Measurements from ENCODE around the gene GSTA4. TPM values are rescaled to one million over a fixed set of nuclear protein-coding genes. Genes with fewer than 3 reads are reported as not detected.
A peak's percentile ranks its signal among the peaks of the same experiment; 100 is the strongest.
"Not testable (repeated sequence)": the region's sequence is repeated elsewhere in the genome, so short reads cannot be mapped to it uniquely, and the experiment has no call there.

The GSTA4 gene, protein sequence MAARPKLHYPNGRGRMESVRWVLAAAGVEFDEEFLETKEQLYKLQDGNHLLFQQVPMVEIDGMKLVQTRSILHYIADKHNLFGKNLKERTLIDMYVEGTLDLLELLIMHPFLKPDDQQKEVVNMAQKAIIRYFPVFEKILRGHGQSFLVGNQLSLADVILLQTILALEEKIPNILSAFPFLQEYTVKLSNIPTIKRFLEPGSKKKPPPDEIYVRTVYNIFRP
- polyA plus RNA-seq (2011; rRNA removed) (20.9 and 35.1 TPM in 2 replicates), polyA minus RNA-seq (2011; rRNA and poly(A)+ RNA removed) (3.6 and 3.9 TPM in 2 replicates)

DNA sequence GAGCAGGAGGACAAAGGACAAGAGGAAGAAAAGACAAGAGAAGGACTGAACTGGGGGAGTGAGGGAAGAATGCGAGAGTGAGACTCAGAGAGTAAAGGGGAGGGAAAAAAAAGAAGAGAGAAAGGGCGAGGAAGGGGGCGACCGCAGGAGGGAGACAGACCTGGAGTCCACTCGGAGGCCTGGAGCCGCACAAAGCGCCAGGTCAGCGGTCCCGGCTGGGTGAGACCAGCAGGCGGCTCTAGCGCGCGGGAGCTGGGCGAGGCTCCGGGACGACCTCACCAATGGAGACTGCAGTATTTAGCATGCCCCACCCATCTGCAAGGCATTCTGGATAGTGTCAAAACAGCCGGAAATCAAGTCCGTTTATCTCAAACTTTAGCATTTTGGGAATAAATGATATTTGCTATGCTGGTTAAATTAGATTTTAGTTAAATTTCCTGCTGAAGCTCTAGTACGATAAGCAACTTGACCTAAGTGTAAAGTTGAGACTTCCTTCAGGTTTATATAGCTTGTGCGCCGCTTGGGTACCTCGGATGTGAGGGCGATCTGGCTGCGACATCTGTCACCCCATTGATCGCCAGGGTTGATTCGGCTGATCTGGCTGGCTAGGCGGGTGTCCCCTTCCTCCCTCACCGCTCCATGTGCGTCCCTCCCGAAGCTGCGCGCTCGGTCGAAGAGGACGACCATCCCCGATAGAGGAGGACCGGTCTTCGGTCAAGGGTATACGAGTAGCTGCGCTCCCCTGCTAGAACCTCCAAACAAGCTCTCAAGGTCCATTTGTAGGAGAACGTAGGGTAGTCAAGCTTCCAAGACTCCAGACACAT, at the start of gene GSTA4:
GSTA4 (minus strand) TSS at position 196 of the 824 bp plus-strand sequence. CDS start 1,041 bp downstream, outside the sequence.
- not testable (repeated sequence) for H3K27me3 ChIP-seq (ENCODE audit: control insufficient read depth, insufficient read depth, low read length); H3K36me3 ChIP-seq (ENCODE audit: control insufficient read depth, insufficient read depth, low read length)
- H3K4me3 ChIP-seq (ENCODE audit: low read depth, low read length) = peak within 1 kb of the TSS; percentile 60
- TF ChIP-seq, protein P1, sequence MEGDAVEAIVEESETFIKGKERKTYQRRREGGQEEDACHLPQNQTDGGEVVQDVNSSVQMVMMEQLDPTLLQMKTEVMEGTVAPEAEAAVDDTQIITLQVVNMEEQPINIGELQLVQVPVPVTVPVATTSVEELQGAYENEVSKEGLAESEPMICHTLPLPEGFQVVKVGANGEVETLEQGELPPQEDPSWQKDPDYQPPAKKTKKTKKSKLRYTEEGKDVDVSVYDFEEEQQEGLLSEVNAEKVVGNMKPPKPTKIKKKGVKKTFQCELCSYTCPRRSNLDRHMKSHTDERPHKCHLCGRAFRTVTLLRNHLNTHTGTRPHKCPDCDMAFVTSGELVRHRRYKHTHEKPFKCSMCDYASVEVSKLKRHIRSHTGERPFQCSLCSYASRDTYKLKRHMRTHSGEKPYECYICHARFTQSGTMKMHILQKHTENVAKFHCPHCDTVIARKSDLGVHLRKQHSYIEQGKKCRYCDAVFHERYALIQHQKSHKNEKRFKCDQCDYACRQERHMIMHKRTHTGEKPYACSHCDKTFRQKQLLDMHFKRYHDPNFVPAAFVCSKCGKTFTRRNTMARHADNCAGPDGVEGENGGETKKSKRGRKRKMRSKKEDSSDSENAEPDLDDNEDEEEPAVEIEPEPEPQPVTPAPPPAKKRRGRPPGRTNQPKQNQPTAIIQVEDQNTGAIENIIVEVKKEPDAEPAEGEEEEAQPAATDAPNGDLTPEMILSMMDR (IDR thresholded peaks at IDR 0.05; ENCODE audit: insufficient read depth, low read depth, low read length) = peak; percentile 90
- peak; percentile 90 for DNase-seq (ENCODE audit: low read depth)
- ChIA-PET POLR2A (interaction anchor here (0.6 kb wide), 1 partner anchor 72 kb away, joined by 4 read pairs; no protein-coding TSS in a partner anchor), CTCF (interaction anchor here (0.6 to 3.1 kb wide), 31 partner anchors 11 to 580 kb away, joined by 3 to 17 read pairs (median 4); no protein-coding TSS in a partner anchor)

DNA sequence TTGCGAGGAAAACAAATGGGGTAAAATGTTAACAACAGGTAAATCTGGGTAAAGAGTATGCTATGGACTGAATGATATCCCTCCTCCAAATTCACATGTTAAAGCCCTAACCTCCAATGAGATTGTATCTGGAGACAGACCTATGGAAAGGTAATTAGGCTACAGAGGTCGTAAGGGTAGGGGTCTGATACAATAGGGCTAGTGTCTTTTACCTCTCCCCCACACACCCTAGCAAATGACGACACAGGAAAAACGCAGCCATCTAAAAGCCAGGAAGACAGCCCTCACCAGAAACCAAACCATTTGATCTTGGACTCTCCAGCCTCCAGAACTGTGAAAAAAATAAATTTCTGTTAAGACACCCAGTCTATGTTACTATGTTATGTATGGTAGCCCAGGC, 49.5 kb upstream of the GSTA4 start:
- CTCF ChIA-PET = interaction anchor here (0.9 kb wide), 2 partner anchors 47 to 49 kb away, joined by 3 to 5 read pairs; partner anchors contain the start of gene GSTA4
- Histone ChIP-seq H3K4me3 (ENCODE audit: low read depth, low read length) (no peak overlapping the region), H3K27me3 (ENCODE audit: control insufficient read depth, insufficient read depth, low read length) (no peaks in the 10 kb centered on the region), H3K36me3 (ENCODE audit: control insufficient read depth, insufficient read depth, low read length) (peaks cover 3% of the 10 kb centered on the region; the same call in 1 of the 2 replicates)
- no peak for DNase-seq (ENCODE audit: low read depth)
- POLR2A ChIA-PET = no interaction called here
- TF ChIP-seq, protein P1 (IDR thresholded peaks at IDR 0.05; ENCODE audit: insufficient read depth, low read depth, low read length) = no peak

DNA sequence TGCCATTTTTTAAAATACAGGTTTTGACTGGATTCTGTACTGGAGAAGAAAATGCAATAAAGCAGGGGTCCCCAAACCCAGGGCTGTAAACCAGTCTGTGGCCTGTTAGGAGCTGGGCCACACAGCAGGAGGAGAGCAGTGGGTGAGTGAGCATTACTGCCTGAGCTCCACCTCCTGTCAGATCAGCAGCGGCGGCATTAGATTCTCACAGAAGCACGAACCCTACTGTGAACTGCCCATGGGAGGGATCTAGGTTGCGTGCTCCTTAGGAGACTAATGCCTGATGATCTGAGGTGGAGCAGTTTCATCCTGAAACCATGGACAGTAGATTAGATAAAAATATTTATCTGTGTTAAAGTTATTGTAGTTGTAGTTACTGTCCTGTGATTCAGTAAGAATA, 49.0 kb upstream of the GSTA4 start:
- no peak for DNase-seq (ENCODE audit: low read depth)
- ChIA-PET CTCF (interaction anchor here (0.6 to 1.5 kb wide), 4 partner anchors 47 to 350 kb away, joined by 3 to 5 read pairs (median 4); partner anchors contain the start of gene GSTA4), POLR2A (no interaction called here)
- no peaks in the 10 kb centered on the region for H3K27me3 ChIP-seq (ENCODE audit: control insufficient read depth, insufficient read depth, low read length)
- H3K4me3 ChIP-seq (ENCODE audit: low read depth, low read length) = no peak overlapping the region
- peaks cover 4% of the 10 kb centered on the region; the same call in 1 of the 2 replicates for H3K36me3 ChIP-seq (ENCODE audit: control insufficient read depth, insufficient read depth, low read length)
- TF ChIP-seq, protein P1 (IDR thresholded peaks at IDR 0.05; ENCODE audit: insufficient read depth, low read depth, low read length) = no peak

DNA sequence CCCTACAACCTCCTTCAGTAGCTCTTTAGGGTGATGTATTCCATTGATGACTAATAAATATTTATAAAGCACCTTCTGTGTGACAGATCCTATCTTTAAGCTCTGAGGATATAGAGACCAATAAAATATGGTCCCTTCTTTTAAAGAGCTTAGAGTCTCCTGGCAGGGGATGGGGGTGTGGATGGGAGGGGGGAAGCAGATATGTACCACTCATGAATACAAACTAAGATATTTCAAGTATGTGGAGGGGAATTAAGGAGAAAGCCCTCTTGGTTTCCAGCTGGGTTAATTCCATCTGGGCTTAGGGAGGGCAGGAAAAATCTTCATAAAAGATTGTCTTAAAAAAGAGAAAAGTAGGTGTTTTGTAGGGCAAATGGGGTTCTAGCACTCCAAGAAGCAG, 48.5 kb upstream of the GSTA4 start:
- ChIA-PET CTCF (interaction anchor here (0.6 to 1.5 kb wide), 4 partner anchors 46 to 349 kb away, joined by 3 to 5 read pairs (median 4); partner anchors contain the start of gene GSTA4), POLR2A (no interaction called here)
- Histone ChIP-seq H3K36me3 (ENCODE audit: control insufficient read depth, insufficient read depth, low read length) (peaks cover 4% of the 10 kb centered on the region; the same call in 1 of the 2 replicates), H3K27me3 (ENCODE audit: control insufficient read depth, insufficient read depth, low read length) (no peaks in the 10 kb centered on the region), H3K4me3 (ENCODE audit: low read depth, low read length) (no peak overlapping the region)
- TF ChIP-seq, protein P1 (IDR thresholded peaks at IDR 0.05; ENCODE audit: insufficient read depth, low read depth, low read length) = no peak
- DNase-seq (ENCODE audit: low read depth) = no peak

DNA sequence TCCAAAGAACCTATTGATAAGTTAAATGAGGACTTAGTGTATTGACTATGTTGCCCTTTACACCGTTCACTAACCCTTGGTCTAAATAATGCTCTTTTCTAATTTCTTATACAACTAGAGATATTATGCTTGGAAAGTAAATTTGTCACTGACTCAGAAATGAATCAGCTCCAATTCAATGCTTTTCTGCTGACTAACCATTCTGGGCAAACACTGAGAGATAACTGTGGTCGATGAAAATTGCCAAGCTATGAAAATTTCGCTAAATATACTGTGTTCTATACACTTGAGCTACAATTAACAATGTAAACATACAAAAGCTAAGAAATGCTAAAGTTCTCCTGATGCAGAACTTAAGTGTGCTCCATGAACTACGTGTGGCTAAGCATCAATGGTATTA, 47.0 kb upstream of the GSTA4 start:
- TF ChIP-seq, protein P1 (IDR thresholded peaks at IDR 0.05; ENCODE audit: insufficient read depth, low read depth, low read length) = no peak
- POLR2A ChIA-PET = no interaction called here
- CTCF ChIA-PET = interaction anchor here (1.1 to 1.3 kb wide), 3 partner anchors 12 to 46 kb away, joined by 4 to 7 read pairs (median 4); no protein-coding TSS in a partner anchor
- Histone ChIP-seq H3K4me3 (ENCODE audit: low read depth, low read length) (no peak overlapping the region), H3K36me3 (ENCODE audit: control insufficient read depth, insufficient read depth, low read length) (peaks cover 5% of the 10 kb centered on the region; the same call in 1 of the 2 replicates), H3K27me3 (ENCODE audit: control insufficient read depth, insufficient read depth, low read length) (no peaks in the 10 kb centered on the region)
- DNase-seq (ENCODE audit: low read depth) = peak; percentile 71

Data from BJ (cell line).